Activated CD4-positive, CD25-positive, alpha-beta regulatory T cell treated with anti-CD3 and anti-CD28 coated beads, Interleukin-2, amount 50 U/mL, for 72 hours (primary cell): Measurements from ENCODE around the gene NR2F1.

Experiments
- DNase-seq: peaks from one replicate; pipeline ENCODE4 v3.0.0; 2021

NR2F1 gene

GRCh38 chr5:93604644-93605515 lies 21.9 kb downstream of the NR2F1 start:
- DNase-seq, result no peak

DNA sequence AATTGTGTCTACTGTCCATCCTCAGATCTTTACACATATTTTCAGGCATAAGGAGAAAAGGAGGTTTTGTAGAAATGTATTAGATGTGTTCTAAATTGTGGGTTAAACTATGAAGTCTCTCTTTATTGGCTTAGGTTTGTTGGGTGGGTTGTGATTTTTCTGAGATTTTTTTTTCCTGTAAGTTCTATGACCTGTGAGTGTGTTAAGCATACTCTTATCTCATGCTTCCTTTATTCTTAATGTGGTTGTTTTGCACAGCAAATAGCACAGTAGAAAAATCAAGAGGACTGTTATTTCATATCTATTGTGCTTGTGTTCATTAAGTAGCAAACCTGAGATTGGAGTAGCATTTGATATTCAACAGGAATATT lies 23.3 kb downstream of the NR2F1 start:
- no peak for DNase-seq

GRCh38 chr5:93607367-93608258 lies 24.6 kb downstream of the NR2F1 start:
- DNase-seq, result no peak

DNA sequence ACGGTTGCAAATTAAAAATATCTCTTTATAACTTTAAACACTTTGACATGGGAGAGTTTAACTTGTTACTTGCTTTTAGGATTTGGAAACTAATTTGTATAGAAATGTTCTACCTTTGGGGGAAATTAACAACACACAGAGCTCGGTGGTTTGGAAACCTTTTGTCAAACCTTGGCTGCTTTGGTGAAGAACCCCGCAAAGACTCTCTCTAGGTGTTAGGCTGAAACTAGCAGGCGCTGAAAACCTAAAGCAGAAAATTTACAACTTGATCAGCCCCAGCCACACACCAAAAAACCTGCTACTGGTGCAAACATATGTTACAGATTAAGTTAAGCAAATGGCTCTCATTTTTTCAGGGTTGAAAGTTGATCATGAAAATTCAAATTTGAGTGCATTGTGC lies 25.8 kb downstream of the NR2F1 start:
- no peak for DNase-seq

GRCh38 chr5:93609762-93610161 lies 26.7 kb downstream of the NR2F1 start:
- no peak for DNase-seq

- DNase-seq, result no peak
Measured at GRCh38 chr5:93610581-93611272, 27.7 kb downstream of the NR2F1 start.

DNA sequence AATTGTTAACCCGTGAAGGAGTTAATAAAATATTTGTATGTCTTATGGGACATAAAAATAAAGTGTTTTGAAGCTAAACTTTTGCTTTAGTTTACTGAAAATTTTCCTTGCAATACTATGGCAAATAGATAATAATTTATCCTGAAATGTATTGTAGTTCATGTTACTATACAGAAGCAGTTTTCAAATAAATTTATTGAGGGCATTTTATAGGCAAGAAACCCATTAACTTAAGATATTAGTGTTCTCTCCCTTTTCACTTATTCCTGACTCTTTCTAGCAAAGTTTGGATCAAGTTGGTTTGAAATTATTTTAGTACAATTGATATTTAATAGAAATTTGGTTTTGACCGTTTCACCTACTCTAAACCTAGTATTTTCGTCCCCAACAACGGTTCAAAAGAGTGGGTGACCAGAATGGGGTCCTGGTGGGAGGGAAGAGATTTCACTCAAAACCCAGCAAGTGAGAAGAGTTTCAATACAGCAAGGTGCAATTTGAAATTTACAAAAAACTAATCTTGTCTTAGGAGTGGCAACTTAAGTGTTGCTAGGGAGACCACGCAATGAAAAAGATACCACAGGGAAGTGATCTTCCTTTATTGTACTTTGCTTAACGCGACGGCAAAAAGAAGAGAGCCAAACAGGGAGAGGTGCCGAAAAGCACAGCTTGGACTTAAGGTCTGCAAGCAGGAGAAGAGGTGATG lies 28.4 kb downstream of the NR2F1 start:
- DNase-seq, result no peak

DNA sequence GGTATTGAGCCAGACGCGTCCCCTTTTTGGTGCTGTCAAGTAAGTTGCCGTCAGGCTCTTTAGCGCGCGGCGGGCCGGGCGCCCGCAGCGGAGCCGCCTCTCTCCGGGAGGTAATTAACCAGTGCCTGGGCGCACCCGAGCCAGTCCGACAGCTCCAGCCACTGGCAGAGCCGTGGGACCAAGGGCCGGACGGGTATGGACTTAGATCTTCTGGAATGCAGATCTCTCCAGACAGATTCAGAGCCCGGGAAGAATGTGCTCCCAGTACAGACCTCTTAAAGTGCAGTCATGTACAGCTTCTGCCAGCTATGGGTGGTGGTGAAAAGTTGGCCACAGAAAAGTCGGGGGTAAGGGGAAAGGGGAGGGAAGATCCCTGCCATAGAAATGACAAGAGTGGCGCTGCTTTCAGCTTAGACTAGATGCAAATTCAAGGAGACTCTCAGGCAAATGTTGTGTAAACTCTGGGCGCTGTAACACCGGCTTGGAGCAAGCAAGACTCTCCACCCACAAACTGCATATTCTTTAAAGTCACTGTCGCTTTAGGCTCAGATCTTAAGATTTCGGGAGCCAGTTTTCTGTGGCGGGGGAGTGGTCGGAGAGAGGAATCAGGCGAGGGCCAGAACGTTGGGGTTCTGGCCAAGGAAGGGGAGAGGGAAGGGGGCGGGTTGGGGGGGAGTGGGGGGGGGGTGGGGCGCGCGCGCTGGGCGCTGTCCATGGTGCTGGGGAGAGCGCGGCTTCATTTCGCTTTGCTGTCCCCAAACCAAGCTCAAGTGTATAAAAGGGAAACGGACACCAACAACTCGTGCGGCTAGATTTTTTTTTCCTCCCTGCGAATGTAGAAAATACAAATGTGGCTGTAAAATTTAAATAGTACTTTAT lies 29.2 kb downstream of the NR2F1 start:
- DNase-seq, result no peak

DNA sequence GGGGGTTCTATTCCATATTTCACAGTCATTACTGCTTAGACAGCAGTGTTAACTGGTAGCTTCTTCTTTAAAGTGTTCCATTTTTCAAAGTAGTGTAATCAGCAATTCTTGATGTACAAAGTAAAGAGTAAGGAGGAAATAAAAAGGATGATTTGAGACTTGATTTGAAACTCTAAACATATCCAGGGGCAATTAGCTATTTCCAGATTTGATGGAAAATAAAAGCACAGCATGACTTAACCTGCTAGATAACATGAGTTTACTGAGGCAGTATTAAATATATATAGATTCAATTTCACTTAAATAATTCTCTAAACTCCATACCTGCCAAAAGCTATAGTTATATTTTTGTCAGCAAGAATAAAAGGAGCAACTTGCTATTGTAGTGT lies 29.8 kb downstream of the NR2F1 start:
- no peak for DNase-seq

DNA sequence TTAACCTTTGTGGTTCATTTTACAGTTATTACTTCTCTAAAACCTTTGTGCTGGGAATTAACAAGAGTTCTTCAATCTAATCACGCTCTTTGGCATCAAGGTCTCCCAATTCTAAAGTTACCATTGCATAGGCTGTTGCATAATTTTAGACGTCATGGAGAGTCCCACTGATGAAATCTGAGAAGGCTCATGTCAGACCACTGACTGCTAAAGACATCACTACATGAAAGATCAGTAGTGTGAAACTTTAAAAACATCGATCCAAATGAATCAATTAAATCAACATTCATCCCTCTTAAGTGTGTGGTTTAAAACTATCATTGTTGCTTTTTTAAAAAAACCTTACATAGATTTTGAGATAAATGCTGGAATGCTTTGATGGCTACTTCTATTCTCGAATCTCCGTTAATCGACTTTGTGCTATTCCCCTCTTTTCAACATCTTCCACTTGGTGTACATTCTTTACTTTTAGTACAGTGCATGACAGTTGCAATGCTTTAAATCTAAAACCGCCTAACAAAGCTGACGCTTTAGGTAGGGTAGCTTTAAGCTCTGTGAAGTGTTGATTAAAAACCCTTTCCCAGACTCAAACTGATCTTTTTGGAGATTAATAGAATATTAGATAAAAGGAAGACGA lies 33.6 kb downstream of the NR2F1 start:
- no peak for DNase-seq

GRCh38 chr5:93620487-93621326 lies 37.7 kb downstream of the NR2F1 start:
- DNase-seq, result peak; percentile 49

- DNase-seq, result peak; percentile 31
Measured at GRCh38 chr5:93621327-93621798, 38.3 kb downstream of the NR2F1 start.

DNA sequence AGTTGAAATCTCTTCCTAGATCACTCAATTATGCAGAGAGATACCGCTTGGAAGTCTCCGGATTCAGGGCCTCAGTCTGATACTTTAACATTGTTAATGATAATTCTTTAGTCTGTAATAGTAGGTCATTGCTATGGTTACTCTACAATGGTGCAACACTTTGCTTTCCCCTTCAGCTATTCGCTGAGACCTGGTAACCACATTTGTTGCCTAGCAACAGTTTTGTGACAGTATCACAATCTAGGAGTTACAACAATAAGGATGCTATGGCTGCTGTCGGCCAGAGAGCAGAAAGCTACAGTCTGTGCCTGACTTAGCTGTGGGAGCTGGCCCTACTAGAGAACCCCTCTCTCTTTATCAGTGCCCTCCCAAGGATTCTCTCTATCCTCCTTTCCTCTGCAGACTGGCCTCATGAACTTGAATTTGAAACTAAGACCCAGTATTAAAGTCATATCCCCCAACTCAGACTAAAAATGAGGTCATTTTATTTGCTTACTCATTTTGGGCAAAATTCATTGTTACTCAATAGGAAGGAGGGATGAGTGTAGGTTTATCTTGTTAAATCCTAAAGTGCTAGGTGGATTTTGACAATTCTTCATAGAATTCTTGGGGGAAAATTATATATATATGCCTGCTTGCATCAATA lies 39.3 kb downstream of the NR2F1 start:
- DNase-seq, result no peak

DNA sequence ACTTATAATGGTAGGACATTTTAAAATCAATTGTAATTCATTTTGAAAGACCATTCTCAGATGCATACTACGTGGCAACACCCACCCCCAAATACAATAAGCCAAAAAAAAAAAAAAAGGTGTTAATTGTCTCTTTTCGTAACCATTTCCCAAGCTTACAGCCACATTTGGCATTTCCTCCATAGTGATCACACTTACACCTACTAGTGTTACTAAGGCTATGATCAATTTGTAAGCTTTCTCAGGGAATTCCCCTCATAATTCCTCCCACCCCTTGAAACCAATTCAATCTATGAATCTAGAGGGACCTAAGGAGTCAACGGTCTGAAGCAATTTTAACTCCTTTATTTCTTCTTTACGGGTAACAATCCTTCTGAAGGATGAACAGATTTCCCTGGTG lies 40.1 kb downstream of the NR2F1 start:
- DNase-seq, result no peak

- no peak for DNase-seq
Measured at GRCh38 chr5:93626801-93627200, 43.8 kb downstream of the NR2F1 start.

- no peak for DNase-seq
Measured at GRCh38 chr5:93632327-93632726, 49.3 kb downstream of the NR2F1 start.

DNA sequence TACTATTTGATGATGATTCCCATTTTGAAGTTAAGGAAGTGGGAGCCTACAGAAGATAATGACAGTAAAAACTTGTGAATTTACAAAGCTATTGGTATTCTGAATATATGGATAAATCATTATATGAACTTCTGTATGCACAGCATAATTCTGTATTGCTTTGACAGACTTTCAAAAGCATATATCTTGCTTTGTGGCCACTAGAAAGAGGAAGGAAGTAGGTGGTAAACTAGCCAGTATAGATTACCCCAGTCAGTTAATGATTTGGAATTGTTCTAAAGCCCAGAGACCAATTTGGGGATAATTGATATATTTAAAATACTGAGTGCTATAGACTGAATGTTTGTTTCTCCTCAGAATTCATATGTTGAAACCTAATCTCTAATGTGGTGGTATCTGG lies 53.0 kb downstream of the NR2F1 start:
- DNase-seq, result no peak

DNA sequence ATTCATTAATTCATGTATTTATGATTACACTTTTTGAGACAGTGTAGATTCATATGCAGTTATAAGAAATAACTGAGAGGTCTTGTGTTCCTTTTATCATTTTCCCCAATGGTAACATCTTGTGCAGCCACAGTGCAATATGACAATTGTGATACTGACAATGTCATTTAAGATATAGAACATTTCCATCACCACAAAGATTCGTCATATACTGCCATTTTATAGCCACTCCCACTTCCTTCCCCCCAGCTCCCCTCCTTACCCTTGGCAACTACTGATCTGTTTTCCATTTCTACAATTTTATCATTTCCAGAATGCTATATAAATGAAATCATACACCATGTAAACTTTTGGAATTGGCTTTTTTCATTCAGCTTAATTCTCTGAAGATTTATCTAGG lies 53.8 kb downstream of the NR2F1 start:
- no peak for DNase-seq

DNA sequence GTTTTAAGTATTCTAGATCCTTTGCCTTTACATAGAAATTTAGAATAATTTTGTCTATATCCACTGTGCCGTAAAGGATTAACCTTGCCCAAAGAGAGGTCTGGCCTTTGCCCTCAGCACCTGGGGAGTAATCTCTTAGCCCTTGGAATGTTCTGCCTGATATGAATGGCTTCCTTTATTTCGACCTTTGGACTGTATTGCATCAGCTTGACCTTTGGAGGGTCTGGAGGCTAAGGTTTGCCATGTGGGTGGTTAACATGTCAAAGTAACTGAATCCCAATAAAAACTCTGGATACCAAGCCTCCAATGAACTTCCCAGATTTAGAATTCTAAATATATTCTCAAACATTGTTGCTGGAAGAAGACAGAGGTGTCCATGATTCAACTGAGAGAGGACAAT lies 54.7 kb downstream of the NR2F1 start:
- DNase-seq, result no peak

- DNase-seq, result no peak
Measured at GRCh38 chr5:93642526-93642925, 59.5 kb downstream of the NR2F1 start.
